H1 (cell line): ENCODE data around the gene LILRB1. TPM values are rescaled to one million over a fixed set of nuclear protein-coding genes. Genes with fewer than 3 reads are reported as not detected.

Experiments
- CTCF ChIA-PET: fragments of 300-600 bp; sonication (Branson Sonifier 250); formaldehyde crosslinking; loops from one replicate; lab custom pipeline; 2021; ENCODE audit not compliant: partially characterized antibody; lab: Charles Lee
- POLR2A ChIA-PET: fragments of 300-600 bp; sonication (Branson Sonifier 250); formaldehyde crosslinking; loops from one replicate; lab custom pipeline; 2021; ENCODE audit warnings: inconsistent platforms; ENCODE audit not compliant: partially characterized antibody; lab: Charles Lee
- DNase-seq, 2 experiments: peaks; one replicate each; pipeline versions ENCODE4 v3.0.0 to v3.0.0-alpha.2; 2010 to 2022; ENCODE audit warnings: low spot score in 2 of 2, low read depth in 1 of 2, mixed read lengths in 1 of 2
- FAIRE-seq: peaks from 2 replicates; lab custom pipeline; 2011; peaks lifted over from hg19 to GRCh38; lab: Jason Lieb, UNC
- H2AFZ ChIP-seq: 2 replicates; pipeline ENCODE4 v1.8.1; 2012; ENCODE audit warnings: low read length, inconsistent platforms
- H2AK5ac ChIP-seq: 2 replicates; pipeline ENCODE4 v1.6.1; 2013; ENCODE audit warnings: low read depth, low read length
- H2BK120ac ChIP-seq: replicated peaks from 2 replicates; pipeline ENCODE3; 2013; ENCODE audit warnings: low read depth, low read length, inconsistent platforms
- H2BK12ac ChIP-seq: 2 replicates; pipeline ENCODE4 v1.6.1; 2013; ENCODE audit warnings: low read depth, low read length
- H2BK15ac ChIP-seq: 2 replicates; pipeline ENCODE4 v1.6.1; 2013; ENCODE audit warnings: low read length
- H2BK20ac ChIP-seq: 2 replicates; pipeline ENCODE4 v1.6.1; 2013; ENCODE audit warnings: low read length
- H2BK5ac ChIP-seq: 2 replicates; pipeline ENCODE4 v1.6.1; 2013; ENCODE audit warnings: low read depth, low read length
- H3K14ac ChIP-seq: 2 replicates; pipeline ENCODE4 v1.6.1; 2013; ENCODE audit warnings: inconsistent platforms; ENCODE audit not compliant: insufficient read length
- H3K18ac ChIP-seq: 2 replicates; pipeline ENCODE4 v1.6.1; 2013; ENCODE audit warnings: low read length; ENCODE audit errors: extremely low read depth
- H3K23ac ChIP-seq: 2 replicates; pipeline ENCODE4 v1.6.1; 2013; ENCODE audit warnings: inconsistent platforms; ENCODE audit not compliant: insufficient read length
- H3K23me2 ChIP-seq: 2 replicates; pipeline ENCODE4 v1.6.1; 2013; ENCODE audit warnings: low read depth, low read length
- H3K27ac ChIP-seq: 2 replicates; pipeline ENCODE4 v1.6.1; 2011; ENCODE audit warnings: low read depth, low read length, inconsistent platforms
- H3K27me3 ChIP-seq, 4 experiments: replicated peaks in 1 of 4; 1 replicate in 1 of 4; 2 replicates in 3 of 4; pipeline versions ENCODE4 v1.6.1 to v1.8.1; 2011 to 2013; ENCODE audit warnings: low read length in 3 of 4, mild to moderate bottlenecking in 3 of 4, inconsistent platforms in 2 of 4, mixed read lengths in 2 of 4, moderate library complexity in 1 of 4; ENCODE audit not compliant: control insufficient read depth in 3 of 4, insufficient read depth in 3 of 4; ENCODE audit errors: extremely low read depth in 1 of 4
- H3K36me3 ChIP-seq, 4 experiments: 2 replicates each; pipeline versions ENCODE4 v1.6.1 to v1.8.1; 2011 to 2013; ENCODE audit warnings: mild to moderate bottlenecking in 4 of 4, low read length in 3 of 4, moderate library complexity in 2 of 4, control low read depth in 1 of 4, inconsistent platforms in 1 of 4; ENCODE audit not compliant: insufficient read depth in 4 of 4, control insufficient read depth in 2 of 4
- H3K4ac ChIP-seq: replicated peaks from 2 replicates; pipeline ENCODE3; 2013; ENCODE audit warnings: low read length, low read depth, mixed read lengths, inconsistent platforms; ENCODE audit not compliant: insufficient read length
- H3K4me1 ChIP-seq, 4 experiments: replicated peaks in 1 of 4; 1 replicate in 1 of 4; 2 replicates in 3 of 4; pipeline versions ENCODE4 v1.6.1 to v1.8.1; 2011 to 2013; ENCODE audit warnings: low read length in 3 of 4, inconsistent platforms in 2 of 4, mixed read lengths in 1 of 4; ENCODE audit not compliant: insufficient read depth in 4 of 4, control insufficient read depth in 3 of 4
- H3K4me2 ChIP-seq, 2 experiments: 2 replicates each; pipeline versions ENCODE4 v1.6.1 to v1.8.1; 2011 to 2013; ENCODE audit warnings: low read depth in 2 of 2, low read length in 2 of 2, control low read depth in 1 of 2, inconsistent platforms in 1 of 2, mild to moderate bottlenecking in 1 of 2; ENCODE audit not compliant: insufficient read depth in 1 of 2
- H3K4me3 ChIP-seq, 4 experiments: fragments of 200-600, 300-600 bp in 1 of 4; sonication (generic), shearing (Covaris generic), sonication (Bioruptor Twin) in 1 of 4; 2 replicates each; pipeline versions ENCODE4 v1.5.1 to v1.8.1; 2011 to 2016; ENCODE audit warnings: low read length in 4 of 4, low read depth in 3 of 4, control low read depth in 2 of 4, inconsistent platforms in 2 of 4, mild to moderate bottlenecking in 2 of 4, mixed read lengths in 1 of 4, moderate library complexity in 1 of 4; ENCODE audit not compliant: insufficient read depth in 2 of 4; ENCODE audit errors: extremely low read depth in 1 of 4
- H3K56ac ChIP-seq: replicated peaks from 2 replicates; pipeline ENCODE3; 2013; ENCODE audit warnings: low read depth, mild to moderate bottlenecking, mixed read lengths, low read length, inconsistent platforms; ENCODE audit not compliant: insufficient read length
- H3K79me1 ChIP-seq: 2 replicates; pipeline ENCODE4 v1.6.1; 2013; ENCODE audit warnings: low read depth, low read length, control low read depth
- H3K79me2 ChIP-seq, 2 experiments: 2 replicates each; pipeline versions ENCODE4 v1.6.1 to v1.8.1; 2012 to 2013; ENCODE audit warnings: low read length in 2 of 2, mild to moderate bottlenecking in 2 of 2, inconsistent platforms in 1 of 2; ENCODE audit not compliant: insufficient read depth in 2 of 2, control insufficient read depth in 1 of 2
- H3K9ac ChIP-seq, 4 experiments: replicated peaks in 1 of 4; 1 replicate in 1 of 4; 2 replicates in 3 of 4; pipeline versions ENCODE4 v1.6.1 to v1.8.1; 2011 to 2013; ENCODE audit warnings: low read depth in 3 of 4, low read length in 3 of 4, control low read depth in 2 of 4, mild to moderate bottlenecking in 2 of 4, moderate library complexity in 2 of 4, inconsistent platforms in 1 of 4; ENCODE audit errors: extremely low read depth in 1 of 4
- H3K9me3 ChIP-seq, 2 experiments: 2 replicates each; pipeline versions ENCODE4 v1.6.1 to v1.8.1; 2012 to 2013; ENCODE audit warnings: mild to moderate bottlenecking in 2 of 2, moderate library complexity in 2 of 2, control low read depth in 1 of 2, inconsistent platforms in 1 of 2, low read depth in 1 of 2, low read length in 1 of 2, mixed read lengths in 1 of 2; ENCODE audit not compliant: insufficient read depth in 2 of 2
- H4K20me1 ChIP-seq, 2 experiments: replicated peaks in 1 of 2; 2 replicates each; pipeline versions ENCODE3 to v1.8.1; 2011 to 2013; ENCODE audit warnings: inconsistent platforms in 2 of 2, low read length in 2 of 2, mild to moderate bottlenecking in 1 of 2; ENCODE audit not compliant: insufficient read depth in 2 of 2, control insufficient read depth in 1 of 2
- H4K5ac ChIP-seq: 2 replicates; pipeline ENCODE4 v1.6.1; 2013; ENCODE audit warnings: low read length, low read depth, mixed read lengths, inconsistent platforms; ENCODE audit not compliant: insufficient read length
- H4K8ac ChIP-seq: 2 replicates; pipeline ENCODE4 v1.8.0; 2013; ENCODE audit warnings: mild to moderate bottlenecking, moderate library complexity, low read length, inconsistent platforms; ENCODE audit not compliant: insufficient read depth; ENCODE audit errors: extremely low read depth
- H4K91ac ChIP-seq: replicated peaks from 2 replicates; pipeline ENCODE3; 2013; ENCODE audit warnings: low read length, mixed read lengths, inconsistent platforms; ENCODE audit not compliant: insufficient read length
- ATF3 ChIP-seq: IDR thresholded peaks from 2 replicates; pipeline ENCODE4 v1.6.1; 2011; ENCODE audit warnings: low read depth, mild to moderate bottlenecking, low read length; ENCODE audit not compliant: insufficient read depth
- BCL11A ChIP-seq, 2 experiments: IDR thresholded peaks; one replicate each; pipeline ENCODE4 v1.6.1; 2011; ENCODE audit warnings: low read depth in 2 of 2, low read length in 2 of 2, mild to moderate bottlenecking in 2 of 2
- BRCA1 ChIP-seq: IDR thresholded peaks from 2 replicates; pipeline ENCODE4 v1.6.1; 2012; ENCODE audit warnings: low read depth, low read length, improper control_type of control experiment
- CHD1 ChIP-seq: IDR thresholded peaks from 2 replicates; pipeline ENCODE4 v1.6.1; 2012; ENCODE audit warnings: low read depth, low read length, improper control_type of control experiment
- EZH2 ChIP-seq: fragments of 200-600 bp; sonication (generic); IDR thresholded peaks from 2 replicates; pipeline ENCODE4 v1.7.1; 2012; ENCODE audit warnings: low read depth, mild to moderate bottlenecking, moderate library complexity, low read length, inconsistent platforms; ENCODE audit not compliant: severe bottlenecking
- FOSL1 ChIP-seq: IDR thresholded peaks from 2 replicates; pipeline ENCODE4 v1.6.1; 2011; ENCODE audit warnings: mild to moderate bottlenecking, low read depth, low read length, moderate library complexity; ENCODE audit not compliant: insufficient read depth
- KDM5A ChIP-seq: fragments of 200-600 bp; IDR thresholded peaks from 2 replicates; pipeline ENCODE4 v1.7.1; 2012; ENCODE audit warnings: mild to moderate bottlenecking, low read length, inconsistent platforms, mixed read lengths
- PHF8 ChIP-seq: fragments of 200-600 bp; sonication (generic); conservative IDR thresholded peaks from 2 replicates; pipeline ENCODE4 v1.7.1; 2012; ENCODE audit warnings: low read depth, mild to moderate bottlenecking, inconsistent platforms, low read length, moderate library complexity
- SAP30 ChIP-seq: fragments of 300-600 bp; sonication (generic); IDR thresholded peaks from 2 replicates; pipeline ENCODE4 v1.7.1; 2012; ENCODE audit warnings: low read length, moderate library complexity, mild to moderate bottlenecking, inconsistent platforms; ENCODE audit not compliant: insufficient read depth, insufficient replicate concordance
- TAF1 ChIP-seq: IDR thresholded peaks from 2 replicates; pipeline ENCODE4 v1.6.1; 2011; ENCODE audit warnings: mild to moderate bottlenecking, low read depth, low read length
- TAF7 ChIP-seq: optimal IDR thresholded peaks from 2 replicates; pipeline ENCODE3; 2011; ENCODE audit warnings: low read depth, mild to moderate bottlenecking, inconsistent platforms, low read length, moderate library complexity, borderline replicate concordance
- YY1 ChIP-seq: IDR thresholded peaks from 2 replicates; pipeline ENCODE4 v1.6.1; 2011; ENCODE audit warnings: low read depth, mild to moderate bottlenecking, low read length
- ZNF274 ChIP-seq: IDR thresholded peaks from 2 replicates; pipeline ENCODE4 v1.7.0; 2012; ENCODE audit warnings: low read length, borderline replicate concordance; ENCODE audit errors: extremely low read depth
- WGBS, 2 experiments: shearing (Covaris generic) in 1 of 2; methylation state at CpG; one replicate each; pipeline versions ENCODE4 v1.1.6 to v1.1.7; 2013 to 2015; ENCODE audit warnings: low lambda C conversion rate in 2 of 2, mixed read lengths in 2 of 2, inconsistent platforms in 1 of 2, low coverage in 1 of 2, missing lambda C conversion rate in 1 of 2; ENCODE audit not compliant: insufficient replicate concordance in 2 of 2, insufficient coverage in 1 of 2, insufficient read length in 1 of 2; ENCODE audit errors: extremely low coverage in 1 of 2, missing lambda C conversion rate in 1 of 2; 5-methylcytosine and 5-hydroxymethylcytosine counted together
- polyA plus RNA-seq, 7 experiments: library from polyadenylated mRNA; depleted of rRNA in 3 of 7; stranded (reverse) in 5 of 7; unstranded in 2 of 7; fragments of >200 nt in 5 of 7; fragments of 200-250 nt in 2 of 7; gene quantifications; 1 replicate in 5 of 7; 2 replicates in 1 of 7; 4 replicates in 1 of 7; pipeline versions ENCODE4 v1.2.1 to v1.2.3, GENCODE V29; 2011 to 2013; ENCODE audit warnings: missing spikeins in 2 of 7, mixed read lengths in 2 of 7
- total RNA-seq: library from RNA; stranded (reverse); fragmentation: NEBNext Ultra II Directional; extraction: Animal tissue kit (Norgen Biotek cat#: 25700); gene quantifications from 2 replicates; pipeline ENCODE4 v1.2.1, GENCODE V29; 2021
- TF ChIP-seq, protein P1 (sequence below): IDR thresholded peaks from 2 replicates; pipeline ENCODE4 v1.6.1; 2012; ENCODE audit warnings: inconsistent platforms

Gene LILRB1
- total and polyA plus RNA-seq, 2 of the 8 experiments (the other 6 are each of a cell fraction or from before 2014, with no cell fraction given): not detected

GRCh38 chr19:54662730-54663129, 32.4 kb downstream of the LILRB1 start, which contains the start of gene LILRB4:
TSS of gene LILRB4 (plus strand) at chr19:54662985. CDS start at chr19:54663034, 49 bp downstream.
- Histone ChIP-seq H2AFZ (no peak within 1 kb of the TSS), H3K4me3 (no peak within 1 kb of the TSS), H2AK5ac (no peak within 1 kb of the TSS), H3K4me2 (no peak within 1 kb of the TSS), H2BK5ac (no peak within 1 kb of the TSS), H3K18ac (no peak within 1 kb of the TSS), H3K79me1 (no peaks in the 10 kb centered on the region), H2BK12ac (no peak within 1 kb of the TSS), H2BK15ac (no peak within 1 kb of the TSS), H3K36me3 (no peaks in the 10 kb centered on the region), H4K8ac (no peak within 1 kb of the TSS), H3K23ac (no peak within 1 kb of the TSS), H4K20me1 (no peaks in the 10 kb centered on the region), H3K4me1 (no peaks in the 10 kb centered on the region), H3K14ac (no peak within 1 kb of the TSS), H2BK20ac (no peak within 1 kb of the TSS), H3K79me2 (no peaks in the 10 kb centered on the region), H3K9ac (no peak within 1 kb of the TSS), H3K23me2 (no peaks in the 10 kb centered on the region), H3K9me3 (peaks cover 64 to 98% of the 10 kb centered on the region in 2 experiments), H3K27me3 (no peaks in the 10 kb centered on the region; a peak in 1 of 7 replicates), H3K4ac (no peak within 1 kb of the TSS), H4K91ac (no peak within 1 kb of the TSS), H3K56ac (no peak within 1 kb of the TSS), H3K27ac (no peak within 1 kb of the TSS), H4K5ac (no peak within 1 kb of the TSS), H2BK120ac (no peak within 1 kb of the TSS)
- no peak for FAIRE-seq
- 87% methylated on average over 6 of the region's 7 CpGs; no CpG with 5 or more reads in 1 of the 2 experiments for WGBS, 2 experiments
- CTCF ChIA-PET: no interaction called here
- no peak for DNase-seq
- POLR2A ChIA-PET: no interaction called here
- TF ChIP-seq FOSL1 (no peak), KDM5A (no peak), ATF3 (no peak), BRCA1 (no peak), CHD1 (no peak), YY1 (no peak), TAF1 (no peak), TAF7 (no peak), PHF8 (no peak), ZNF274 (no peak), BCL11A (IDR thresholded peaks at IDR 0.05; ENCODE audit: low read depth in 2 of 2, low read length in 2 of 2) (no peak), EZH2 (no peak), SAP30 (no peak)
- TF ChIP-seq, protein P1, sequence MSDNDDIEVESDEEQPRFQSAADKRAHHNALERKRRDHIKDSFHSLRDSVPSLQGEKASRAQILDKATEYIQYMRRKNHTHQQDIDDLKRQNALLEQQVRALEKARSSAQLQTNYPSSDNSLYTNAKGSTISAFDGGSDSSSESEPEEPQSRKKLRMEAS: no peak
